ENCODE data around the gene CELF1. TPM values are rescaled to one million over a fixed set of nuclear protein-coding genes. Genes with fewer than 3 reads are reported as not detected.

The CELF1 gene
- total and polyA plus RNA-seq, 12 donors, result 28.1 to 128 (median 101) TPM

DNA sequence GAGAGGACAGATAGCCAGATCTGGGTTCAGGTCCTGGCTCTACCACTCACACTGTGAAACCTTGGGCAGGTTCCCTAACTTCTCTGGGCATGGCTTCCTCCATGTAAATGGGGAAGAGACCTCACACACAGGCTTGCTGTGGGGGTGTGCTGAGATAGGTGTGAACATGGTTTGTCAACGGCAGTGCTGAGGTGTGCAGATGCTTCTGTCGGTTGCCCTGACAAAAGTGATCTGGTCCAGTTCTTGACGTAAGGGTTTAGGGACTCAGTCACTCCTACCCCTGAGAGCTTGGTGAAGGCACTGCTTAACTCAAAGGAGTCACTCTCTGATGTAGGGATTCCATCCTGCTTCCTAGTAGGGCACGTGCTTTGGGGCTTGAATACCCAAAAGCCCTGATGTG, 39.3 kb upstream of the CELF1 start:
- peaks cover 19% of the 10 kb centered on the region for H3K27me3 ChIP-seq
- TF ChIP-seq POLR2A (IDR thresholded peaks at IDR 0.05), result no peak
- TF ChIP-seq, protein P1, sequence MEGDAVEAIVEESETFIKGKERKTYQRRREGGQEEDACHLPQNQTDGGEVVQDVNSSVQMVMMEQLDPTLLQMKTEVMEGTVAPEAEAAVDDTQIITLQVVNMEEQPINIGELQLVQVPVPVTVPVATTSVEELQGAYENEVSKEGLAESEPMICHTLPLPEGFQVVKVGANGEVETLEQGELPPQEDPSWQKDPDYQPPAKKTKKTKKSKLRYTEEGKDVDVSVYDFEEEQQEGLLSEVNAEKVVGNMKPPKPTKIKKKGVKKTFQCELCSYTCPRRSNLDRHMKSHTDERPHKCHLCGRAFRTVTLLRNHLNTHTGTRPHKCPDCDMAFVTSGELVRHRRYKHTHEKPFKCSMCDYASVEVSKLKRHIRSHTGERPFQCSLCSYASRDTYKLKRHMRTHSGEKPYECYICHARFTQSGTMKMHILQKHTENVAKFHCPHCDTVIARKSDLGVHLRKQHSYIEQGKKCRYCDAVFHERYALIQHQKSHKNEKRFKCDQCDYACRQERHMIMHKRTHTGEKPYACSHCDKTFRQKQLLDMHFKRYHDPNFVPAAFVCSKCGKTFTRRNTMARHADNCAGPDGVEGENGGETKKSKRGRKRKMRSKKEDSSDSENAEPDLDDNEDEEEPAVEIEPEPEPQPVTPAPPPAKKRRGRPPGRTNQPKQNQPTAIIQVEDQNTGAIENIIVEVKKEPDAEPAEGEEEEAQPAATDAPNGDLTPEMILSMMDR (IDR thresholded peaks at IDR 0.05), result no peak
- intact Hi-C loops (cut with DNase I), result no loop called here
- no peak for DNase-seq
- no peak overlapping the region for H3K27ac ChIP-seq
- H3K9me3 ChIP-seq (replicated peaks in 1 of 3), result no peaks in the 10 kb centered on the region
- H3K4me3 ChIP-seq, result no peak overlapping the region
- 66 to 92% (median 81%) methylated on average over 4 of the region's 4 CpGs for WGBS, 4 donors
- H3K36me3 ChIP-seq (replicated peaks in 1 of 2), result no peaks in the 10 kb centered on the region
- peaks cover 9 to 12% of the 10 kb centered on the region in 2 donors for H3K4me1 ChIP-seq (replicated peaks in 1 of 2)

DNA sequence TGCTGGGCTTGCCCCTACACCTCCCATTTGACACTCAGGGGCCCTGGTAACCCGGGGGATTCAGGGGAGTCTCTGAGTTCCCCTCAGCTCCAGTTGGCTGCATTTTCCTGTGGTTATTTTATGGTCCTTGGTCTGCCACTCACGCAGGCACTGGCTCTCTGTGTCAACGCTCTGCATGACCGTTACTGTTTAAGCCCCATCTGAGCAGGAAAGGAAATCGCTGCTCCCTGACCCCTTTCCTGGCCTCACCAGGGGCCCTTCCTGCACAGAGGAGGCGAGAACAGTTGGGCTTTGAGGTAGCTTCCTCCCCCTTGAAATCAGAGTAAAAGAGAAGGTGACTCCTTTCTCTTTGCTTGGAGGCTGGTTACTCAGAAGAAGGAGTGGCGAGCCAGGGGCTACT, 38.8 kb upstream of the CELF1 start:
- Histone ChIP-seq H3K27ac (no peak overlapping the region), H3K4me1 (replicated peaks in 1 of 2) (peaks cover 9 to 12% of the 10 kb centered on the region in 2 donors), H3K4me3 (no peak overlapping the region), H3K9me3 (replicated peaks in 1 of 3) (no peaks in the 10 kb centered on the region), H3K36me3 (replicated peaks in 1 of 2) (no peaks in the 10 kb centered on the region), H3K27me3 (peaks cover 19% of the 10 kb centered on the region)
- intact Hi-C loops (cut with DNase I), result no loop called here
- 59 to 86% (median 76%) methylated on average over 5 to 7 of the region's 7 CpGs for WGBS, 4 donors
- TF ChIP-seq POLR2A (IDR thresholded peaks at IDR 0.05), result no peak
- TF ChIP-seq, protein P1 (IDR thresholded peaks at IDR 0.05), result no peak
- no peak for DNase-seq

DNA sequence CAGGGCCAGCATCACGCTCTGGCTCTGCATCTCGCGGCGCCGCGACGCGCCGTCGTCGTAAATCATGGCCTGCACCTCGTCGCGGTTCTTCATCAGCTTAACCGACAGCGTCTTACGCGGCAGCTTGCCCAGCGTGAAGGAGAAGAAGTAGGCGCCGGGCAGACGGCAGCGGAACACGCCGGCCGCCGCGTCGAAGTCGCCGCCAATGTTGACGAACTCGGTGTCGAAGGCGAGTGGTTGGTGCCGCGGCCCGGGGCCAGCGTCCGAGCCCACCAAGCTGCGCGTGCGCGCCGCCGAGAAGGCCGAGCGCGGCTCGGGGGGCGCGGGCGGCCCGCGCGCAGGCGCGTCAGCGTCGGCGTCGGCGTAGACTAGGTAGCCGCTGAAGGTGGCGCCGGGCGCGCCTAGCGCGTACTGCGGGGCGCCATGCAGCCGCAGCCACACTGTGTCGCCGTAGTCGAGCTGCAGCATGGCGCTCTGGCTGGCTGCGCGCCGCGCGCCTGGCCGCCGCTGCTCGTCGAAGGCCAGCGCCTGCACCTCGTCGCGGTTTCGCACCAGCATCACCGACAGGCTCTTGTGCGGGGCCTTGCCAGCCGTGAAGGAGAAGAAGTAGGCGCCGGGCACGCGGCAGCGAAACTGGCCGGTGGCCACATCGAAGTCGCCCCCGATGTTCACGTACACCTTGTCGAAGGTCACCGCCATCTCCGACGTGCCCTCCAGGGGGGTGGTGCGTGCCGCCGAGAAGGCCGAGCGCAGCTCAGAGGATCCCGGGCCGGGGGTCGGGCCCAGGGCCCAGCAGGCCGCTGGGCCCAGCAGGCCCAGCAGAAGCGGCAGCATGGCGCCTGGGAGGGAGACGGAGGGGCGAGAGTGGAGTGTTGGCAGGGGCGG, 37.3 kb upstream of the CELF1 start:
- intact Hi-C loops (cut with DNase I), result no loop called here
- DNase-seq, result no peak
- H3K9me3 ChIP-seq (replicated peaks in 1 of 3), result no peaks in the 10 kb centered on the region
- no peak overlapping the region for H3K27ac ChIP-seq
- H3K36me3 ChIP-seq (replicated peaks in 1 of 2), result peaks cover 0 to under 1% of the 10 kb centered on the region in 2 donors
- WGBS, 4 donors, result 37 to 74% (median 47%) methylated on average over 22 to 122 of the region's 122 CpGs
- H3K4me1 ChIP-seq (replicated peaks in 1 of 2), result peaks cover 9 to 12% of the 10 kb centered on the region in 2 donors
- TF ChIP-seq, protein P1 (IDR thresholded peaks at IDR 0.05), result no peak
- no peak for TF ChIP-seq POLR2A (IDR thresholded peaks at IDR 0.05)
- peak overlapping the region in 1 of 4 donors; percentile 45 for H3K4me3 ChIP-seq
- H3K27me3 ChIP-seq, result peaks cover 19% of the 10 kb centered on the region

DNA sequence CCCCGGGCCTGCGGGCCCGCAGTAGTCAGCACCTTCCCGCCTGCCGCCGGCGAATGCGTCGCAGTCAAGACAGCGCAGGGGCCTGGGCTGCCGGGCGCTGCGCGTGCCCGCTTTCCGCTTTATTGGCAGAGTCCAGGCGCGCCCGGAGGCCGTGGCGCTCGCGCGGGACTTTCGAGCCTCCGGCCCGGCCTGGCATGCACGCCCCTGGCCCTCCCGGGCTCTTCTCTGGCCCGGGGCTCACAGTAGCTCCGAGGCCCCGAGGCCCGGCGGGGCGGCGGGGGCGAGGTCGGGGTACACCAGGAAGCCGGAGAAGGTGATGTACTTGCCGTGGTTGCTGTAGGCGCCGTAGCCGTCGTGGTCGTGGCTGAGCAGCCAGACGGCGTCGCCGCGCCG, 36.6 kb upstream of the CELF1 start:
- no peak for DNase-seq
- Histone ChIP-seq H3K4me3 (peak overlapping the region in 1 of 4 donors; percentile 45), H3K36me3 (replicated peaks in 1 of 2) (peaks cover 0 to 7% of the 10 kb centered on the region in 2 donors), H3K9me3 (replicated peaks in 1 of 3) (no peaks in the 10 kb centered on the region), H3K4me1 (replicated peaks in 1 of 2) (peaks cover 9 to 11% of the 10 kb centered on the region in 2 donors), H3K27ac (no peak overlapping the region), H3K27me3 (peaks cover 18% of the 10 kb centered on the region)
- intact Hi-C loops (cut with DNase I), result no loop called here
- TF ChIP-seq, protein P1 (IDR thresholded peaks at IDR 0.05), result no peak
- no peak for TF ChIP-seq POLR2A (IDR thresholded peaks at IDR 0.05)
- WGBS, 4 donors, result 32 to 86% (median 48%) methylated on average over 10 to 51 of the region's 51 CpGs

Measured in adrenal gland (tissue), 12 donors.